ENCODE measurements around the gene ZNF534.
A peak's percentile ranks its signal among the peaks of the same experiment; 100 is the strongest.
"Not testable (repeated sequence)": the region's sequence is repeated elsewhere in the genome, so short reads cannot be mapped to it uniquely, and the experiment has no call there.

ZNF534 gene

DNA sequence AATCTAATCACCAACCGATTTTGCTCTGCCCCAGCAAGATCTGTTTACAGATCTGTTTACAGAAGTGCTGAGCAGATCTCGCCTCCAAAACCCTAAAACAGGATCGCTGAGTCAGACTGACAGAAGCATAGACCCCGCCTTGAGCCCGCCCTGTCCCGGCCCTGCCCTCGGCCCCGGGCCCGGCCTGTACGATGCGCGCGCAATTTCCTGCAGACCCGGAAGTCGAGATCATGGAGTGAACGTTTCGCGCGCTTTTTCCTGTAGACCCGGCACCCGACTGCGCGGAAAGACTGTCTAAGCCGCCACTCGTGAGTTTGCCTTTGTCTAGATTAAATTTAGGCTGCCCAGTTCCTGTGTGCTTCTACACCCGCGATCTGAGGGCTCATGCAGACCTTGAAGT lies at the start of gene ZNF534:
TSS of gene ZNF534 (plus strand) at position 212 of the 400 bp plus-strand sequence. CDS start 2,327 bp downstream, outside the sequence.
- no peak for DNase-seq

DNA sequence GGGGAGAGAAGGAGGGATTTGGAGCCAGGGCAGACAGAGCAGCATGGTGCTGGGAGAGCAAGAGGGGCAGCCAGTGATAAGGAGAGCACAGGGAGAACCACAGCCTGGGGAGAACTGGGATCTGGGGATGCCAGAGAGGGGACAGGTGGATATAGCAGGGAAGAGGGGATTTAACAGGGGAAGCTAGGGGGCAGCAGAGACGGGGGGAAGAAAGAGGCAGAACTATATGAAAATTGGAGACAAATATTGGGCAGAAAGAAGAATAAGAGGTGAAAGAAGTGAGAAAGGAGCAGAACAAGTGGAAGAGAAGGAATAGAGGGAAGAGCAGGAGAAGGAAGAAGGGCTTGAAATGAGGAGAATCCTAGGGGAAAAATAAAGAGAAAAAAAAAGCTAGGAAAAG lies 37.8 kb upstream of the ZNF534 start:
- no peak for DNase-seq

DNA sequence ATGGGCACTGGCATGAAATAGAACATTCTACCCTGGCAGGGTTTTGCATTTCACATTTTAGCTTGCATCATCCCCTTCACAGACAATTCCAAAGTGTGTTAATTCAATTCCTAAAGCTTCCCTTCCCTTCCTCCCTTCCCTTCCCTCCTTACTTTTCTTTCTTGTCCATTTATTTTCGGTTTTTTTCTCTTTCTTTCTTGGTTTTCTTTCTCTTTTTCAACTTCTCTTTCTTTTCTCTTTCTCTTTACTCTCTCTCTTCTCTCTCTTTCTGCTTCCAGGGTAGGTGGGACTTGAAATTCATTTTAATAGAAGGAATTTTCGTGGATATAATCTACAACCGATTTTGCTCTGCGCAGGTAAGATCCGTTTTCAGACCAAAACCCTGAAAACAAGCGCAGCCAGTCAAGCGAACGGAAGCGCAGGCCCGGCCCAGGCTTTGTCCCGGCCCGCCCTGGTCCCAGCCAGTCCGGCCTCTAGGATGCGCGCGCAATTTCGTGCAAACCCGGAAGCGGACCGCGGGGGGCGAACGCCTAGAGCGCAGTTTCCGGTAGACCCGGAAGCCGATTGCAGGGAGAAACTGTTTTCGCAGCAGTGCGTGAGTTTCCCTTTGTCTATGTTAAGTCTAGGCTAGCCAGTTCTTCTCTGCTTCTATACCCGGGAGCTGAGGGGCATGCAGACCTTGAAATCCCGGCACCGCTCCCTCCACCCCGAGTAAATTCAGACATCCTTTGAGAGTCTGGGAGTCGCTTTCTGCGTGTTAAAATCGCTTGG lies 31.5 kb upstream of the ZNF534 start, which contains the start of gene ZNF528:
TSS of gene ZNF528 (plus strand) at position 540 of the 771 bp plus-strand sequence. CDS start 4,165 bp downstream, outside the sequence.
- peak; percentile 96 for DNase-seq

DNA sequence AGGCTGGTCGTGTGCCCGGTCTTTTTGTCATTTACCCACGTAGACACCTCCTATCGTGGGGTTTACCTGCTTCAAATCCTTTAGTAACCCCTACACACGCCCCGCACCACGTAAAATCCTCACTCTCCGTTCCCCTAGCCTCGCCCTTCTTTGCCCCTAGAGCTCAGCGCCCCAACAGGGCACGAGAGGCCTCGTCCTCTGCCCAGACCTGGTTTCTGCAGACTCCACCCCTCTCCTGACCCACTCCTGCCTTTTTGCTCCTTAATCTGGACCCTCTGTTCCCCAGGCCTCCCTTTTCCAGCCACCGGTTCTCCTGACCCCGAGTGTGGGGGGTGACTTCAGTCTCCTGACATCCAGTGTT lies 30.9 kb upstream of the ZNF534 start:
- no peak for DNase-seq

DNA sequence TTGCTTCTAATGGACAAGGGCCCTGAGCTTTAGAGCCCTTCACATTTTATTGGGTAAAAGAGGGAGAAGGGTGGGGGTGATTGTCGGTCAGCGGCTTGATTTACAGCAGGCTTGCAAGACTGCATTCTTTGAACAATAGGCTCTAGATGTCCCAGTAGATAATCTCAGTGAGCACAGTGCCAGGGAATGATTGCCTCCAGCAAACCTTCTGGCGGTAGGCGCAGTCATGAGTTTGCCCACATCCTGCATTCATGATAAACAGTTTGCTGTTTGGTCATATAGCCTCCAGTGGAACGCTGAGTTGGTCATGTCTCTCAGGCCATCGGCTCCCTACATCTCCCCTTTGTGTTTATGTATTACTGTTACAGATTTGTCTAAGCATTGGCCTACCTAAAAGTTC lies 18.7 kb upstream of the ZNF534 start:
- no peak for DNase-seq

DNA sequence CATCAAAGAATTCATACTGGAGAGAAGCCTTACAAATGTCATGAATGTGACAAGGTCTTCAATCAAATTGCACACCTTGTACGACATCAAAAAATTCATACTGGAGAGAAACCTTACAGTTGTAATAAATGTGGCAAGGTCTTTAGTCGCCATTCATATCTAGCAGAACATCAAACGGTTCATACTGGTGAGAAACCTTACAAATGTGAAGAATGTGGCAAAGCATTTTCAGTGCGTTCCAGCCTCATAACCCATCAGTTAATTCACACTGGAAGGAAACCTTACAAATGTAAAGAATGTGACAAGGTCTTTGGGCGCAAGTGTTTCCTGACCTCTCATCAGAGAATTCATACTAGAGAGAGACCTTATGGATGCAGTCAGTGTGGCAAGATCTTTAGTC lies 13.2 kb upstream of the ZNF534 start:
- no peak for DNase-seq

DNA sequence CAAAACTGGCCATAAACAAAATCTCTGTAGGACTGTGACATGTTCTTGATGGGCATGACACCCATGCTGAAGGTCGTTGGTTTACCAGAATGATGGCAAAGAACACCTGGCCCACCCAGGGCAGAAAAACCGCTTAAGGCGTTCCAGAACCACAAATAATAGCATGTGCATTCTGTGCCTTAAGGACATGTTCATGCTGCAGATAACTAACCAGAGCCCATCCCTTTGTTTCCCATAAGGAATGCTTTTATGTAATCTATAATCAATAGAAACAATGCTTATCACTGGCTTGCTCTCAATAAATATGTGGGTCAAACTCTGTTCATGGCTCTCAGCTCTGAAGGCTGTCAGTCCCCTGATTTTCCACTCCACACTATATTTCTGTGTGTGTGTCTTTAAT lies 13.2 kb downstream of the ZNF534 start:
- no peak for DNase-seq

DNA sequence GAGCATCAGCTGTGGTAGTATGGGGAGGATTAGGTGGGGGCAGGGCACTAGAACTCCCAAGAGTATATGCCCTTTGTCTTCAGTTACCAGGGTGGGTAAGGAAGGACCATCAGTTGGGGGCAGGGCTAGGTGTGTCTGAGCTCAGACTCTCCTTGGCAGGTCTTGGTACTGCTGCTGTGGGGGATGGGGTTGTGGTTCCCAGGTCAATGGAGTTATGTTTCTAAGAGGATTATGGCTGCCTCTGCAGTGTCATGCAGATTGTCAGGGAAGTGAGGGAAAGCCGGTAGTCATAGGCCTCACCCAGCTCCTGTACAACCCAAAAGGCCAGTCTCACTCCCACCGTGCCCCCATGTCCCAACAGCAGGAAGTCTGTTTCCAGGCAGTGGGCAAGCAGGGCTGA lies 15.6 kb downstream of the ZNF534 start:
- no peak for DNase-seq

DNA sequence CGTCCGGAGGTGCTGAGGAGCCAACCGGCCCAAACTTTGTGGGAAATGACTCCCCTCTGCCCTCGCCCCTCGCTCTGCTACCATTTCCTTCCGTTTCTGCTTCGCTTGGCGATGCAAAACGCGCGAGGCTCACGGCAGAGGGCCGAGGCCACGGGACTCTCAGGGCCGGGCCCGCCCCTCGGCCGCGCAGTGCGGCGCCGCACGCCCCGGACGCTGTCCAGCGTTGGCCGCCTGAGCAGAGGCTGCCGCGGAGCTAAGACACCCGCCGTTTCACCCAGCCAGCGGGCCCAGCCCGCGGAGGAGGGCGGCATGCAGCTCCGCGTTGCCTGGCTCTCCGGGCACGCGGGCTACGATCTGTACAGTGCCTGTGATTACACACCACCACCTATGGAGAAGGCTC lies 22.3 kb downstream of the ZNF534 start:
- no peak for DNase-seq

DNA sequence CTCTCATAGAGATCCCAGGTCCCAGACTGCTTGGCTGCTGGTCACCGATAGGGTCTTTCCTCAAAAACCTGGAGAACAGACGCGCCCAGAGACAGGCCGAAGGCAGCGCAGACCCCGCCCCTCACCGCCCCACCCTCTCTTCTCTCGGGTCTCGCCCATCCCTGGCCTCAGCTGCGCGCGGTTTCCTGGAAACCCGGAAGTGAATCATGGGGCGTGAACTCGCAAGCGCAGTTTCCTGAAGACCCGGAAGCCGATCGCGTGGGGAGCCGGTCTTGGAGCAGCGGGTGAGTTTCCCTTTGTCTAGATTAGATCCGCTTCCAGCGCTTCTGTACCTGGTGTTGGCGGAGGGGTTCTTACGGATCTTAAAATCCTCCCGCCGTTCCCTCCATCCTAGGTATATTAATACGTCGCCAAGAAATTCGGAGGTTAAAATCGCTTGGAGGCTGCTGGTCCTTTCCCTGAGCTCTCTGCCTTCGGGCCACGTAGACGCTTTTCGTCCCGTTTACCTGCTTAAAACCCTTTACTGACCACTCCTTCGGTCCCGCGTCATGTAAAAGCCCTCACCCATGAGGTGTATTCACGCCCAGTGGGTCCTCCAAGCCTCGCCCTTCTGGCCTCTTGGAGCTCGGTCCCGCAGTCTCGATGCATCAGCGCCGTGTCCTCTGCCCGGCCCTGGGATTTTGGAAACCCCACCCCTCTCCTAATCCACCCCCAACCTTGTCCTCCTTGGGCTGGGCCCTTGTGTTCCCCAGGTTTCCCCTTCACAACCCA lies 24.6 kb downstream of the ZNF534 start, which contains the start of gene ZNF578:
TSS of gene ZNF578 (plus strand) at position 230 of the 771 bp plus-strand sequence. CDS start 48,293 bp downstream, outside the sequence.
- DNase-seq, result peak; percentile 57

DNA sequence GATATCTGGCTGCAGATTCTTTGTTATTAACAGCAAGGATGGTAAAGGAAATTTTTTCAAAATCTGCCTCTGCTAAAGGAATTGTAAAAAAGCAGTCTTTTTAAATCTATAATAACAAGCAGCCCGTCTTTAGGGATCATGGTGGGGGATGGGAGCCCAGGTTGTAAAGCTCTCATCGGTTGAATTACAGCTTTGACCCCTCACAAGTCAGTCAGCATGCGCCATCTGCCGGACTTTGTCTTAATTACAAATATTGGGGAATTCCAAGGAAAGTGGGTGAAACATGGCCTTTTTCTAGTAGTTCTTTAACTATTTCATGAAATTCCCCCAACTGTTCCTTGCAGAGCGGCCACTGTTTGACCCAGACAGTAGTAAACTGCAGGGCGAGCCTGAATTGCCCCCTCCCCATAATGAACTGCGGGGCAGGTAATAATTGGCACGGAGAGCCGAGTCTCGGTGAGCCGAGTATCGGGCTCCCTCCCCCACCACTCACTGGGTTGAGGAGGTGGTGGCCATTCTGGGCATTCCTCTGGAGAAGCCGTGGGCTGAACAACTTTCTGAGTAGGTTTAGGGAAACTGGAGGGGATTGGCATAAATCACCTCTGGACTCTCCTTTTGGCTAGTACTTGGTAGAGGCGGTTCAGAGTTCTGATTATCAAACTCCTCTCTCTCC lies 36.0 kb downstream of the ZNF534 start:
- DNase-seq, result no peak

DNA sequence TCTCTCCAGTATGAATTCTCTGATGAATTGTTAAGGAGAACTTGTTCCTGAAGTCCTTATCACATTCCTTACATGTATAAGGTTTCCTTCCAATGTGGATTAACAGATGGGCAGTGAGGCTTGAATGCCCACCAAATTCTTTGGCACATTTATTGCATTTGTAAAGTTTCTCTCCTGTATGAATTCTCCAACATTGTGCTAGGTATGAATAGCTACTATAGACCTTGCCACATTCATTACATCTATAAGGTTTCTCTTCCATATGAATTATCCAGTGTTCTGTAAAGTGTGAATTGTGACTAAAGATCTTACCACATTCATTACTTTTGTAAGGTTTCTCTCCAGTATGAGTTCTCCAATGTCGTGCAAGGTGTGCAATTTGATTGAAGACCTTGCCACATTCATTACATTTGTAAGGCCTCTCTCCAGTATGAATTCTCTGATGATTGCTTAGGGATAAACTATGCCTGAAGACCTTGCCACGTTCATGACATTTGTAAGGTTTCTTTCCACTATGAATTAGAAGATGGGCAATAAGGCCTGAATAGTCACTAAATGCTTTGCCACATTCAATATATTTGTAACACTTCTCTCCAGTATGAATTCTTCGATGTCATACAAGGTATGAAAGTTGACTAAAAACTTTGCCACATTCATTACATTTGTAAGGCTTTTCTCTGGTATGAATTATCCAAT lies 44.9 kb downstream of the ZNF534 start:
- DNase-seq, result no peak

DNA sequence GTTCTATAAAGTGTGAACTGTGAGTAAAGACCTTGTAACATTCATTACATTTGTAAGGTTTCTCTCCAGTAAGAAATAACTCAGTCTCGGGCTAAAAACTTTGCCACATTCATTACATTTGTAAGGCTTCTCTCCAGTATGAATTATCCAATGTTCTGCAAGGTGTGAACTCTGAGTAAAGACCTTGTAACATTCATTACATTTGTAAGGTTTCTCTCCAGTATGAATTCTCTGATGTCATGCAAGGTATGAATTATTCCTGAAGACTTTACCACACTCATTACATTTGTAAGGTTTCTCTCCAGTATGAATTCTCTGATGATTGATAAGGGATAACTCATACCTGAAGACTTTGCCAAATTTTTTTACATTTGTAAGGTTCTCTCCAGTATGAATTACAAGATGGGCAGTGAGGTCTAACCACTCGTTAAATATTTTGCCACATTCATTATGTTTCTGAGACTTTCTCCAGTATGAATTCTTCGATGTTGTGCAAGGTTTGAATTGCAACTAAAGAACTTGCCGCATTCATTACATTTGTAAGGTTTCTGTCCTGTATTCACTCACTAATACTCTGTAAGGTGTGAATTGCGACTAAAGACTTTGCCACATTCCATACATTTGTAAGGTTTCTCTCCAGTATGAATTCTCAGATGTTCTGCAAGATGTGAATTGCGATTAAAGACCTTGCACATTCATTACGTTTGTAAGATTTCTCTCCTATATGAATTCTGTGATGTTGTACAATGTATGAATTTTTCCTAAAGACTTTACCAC lies 45.6 kb downstream of the ZNF534 start:
- no peak for DNase-seq

DNA sequence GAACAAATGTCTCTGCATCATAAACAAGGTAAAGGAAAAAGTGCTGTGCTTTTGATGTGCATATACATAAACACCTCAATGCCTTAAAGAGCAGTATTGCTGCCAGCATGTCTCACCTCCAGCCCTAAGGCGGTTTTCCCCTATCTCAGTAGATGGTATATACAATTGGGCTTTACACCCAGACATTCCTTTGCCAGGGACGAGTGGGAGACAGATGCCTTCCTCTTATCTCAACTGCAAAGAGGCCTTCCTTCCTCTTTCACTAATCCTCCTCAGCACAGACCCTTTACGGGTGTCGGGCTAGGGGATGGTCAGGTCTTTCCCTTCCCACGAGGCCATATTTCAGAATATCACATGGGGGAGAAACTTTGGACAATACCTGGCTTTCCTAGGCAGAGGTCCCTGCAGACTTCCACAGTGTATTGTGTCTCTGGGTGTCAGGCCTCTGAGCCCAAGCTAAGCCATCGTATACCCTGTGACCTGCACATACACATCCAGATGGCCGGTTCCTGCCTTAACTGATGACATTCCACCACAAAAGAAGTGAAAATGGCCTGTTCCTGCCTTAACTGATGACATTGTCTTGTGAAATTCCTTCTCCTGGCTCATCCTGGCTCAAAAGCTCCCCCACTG lies 55.3 kb downstream of the ZNF534 start:
- DNase-seq, result not testable (repeated sequence)

DNA sequence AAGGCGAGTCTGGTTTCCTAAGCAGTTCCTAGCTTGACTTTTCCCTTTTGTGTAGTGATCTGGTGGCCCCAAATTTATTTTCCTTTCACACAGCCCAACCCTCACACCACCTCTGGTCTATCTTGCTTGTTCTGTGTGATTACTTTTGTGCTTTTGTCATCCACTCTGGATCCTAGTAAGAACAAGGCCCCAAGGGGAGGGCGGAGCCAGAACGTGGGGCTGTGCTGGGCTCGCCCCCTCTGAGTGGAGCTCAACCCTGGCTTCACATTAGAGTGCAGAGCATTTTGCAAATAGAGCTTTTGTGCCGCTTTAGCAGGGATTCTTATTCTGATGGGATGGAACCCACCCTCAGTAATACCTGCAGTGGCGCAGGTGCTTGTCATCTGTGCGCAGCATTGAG lies 56.1 kb downstream of the ZNF534 start:
- not testable (repeated sequence) for DNase-seq

DNA sequence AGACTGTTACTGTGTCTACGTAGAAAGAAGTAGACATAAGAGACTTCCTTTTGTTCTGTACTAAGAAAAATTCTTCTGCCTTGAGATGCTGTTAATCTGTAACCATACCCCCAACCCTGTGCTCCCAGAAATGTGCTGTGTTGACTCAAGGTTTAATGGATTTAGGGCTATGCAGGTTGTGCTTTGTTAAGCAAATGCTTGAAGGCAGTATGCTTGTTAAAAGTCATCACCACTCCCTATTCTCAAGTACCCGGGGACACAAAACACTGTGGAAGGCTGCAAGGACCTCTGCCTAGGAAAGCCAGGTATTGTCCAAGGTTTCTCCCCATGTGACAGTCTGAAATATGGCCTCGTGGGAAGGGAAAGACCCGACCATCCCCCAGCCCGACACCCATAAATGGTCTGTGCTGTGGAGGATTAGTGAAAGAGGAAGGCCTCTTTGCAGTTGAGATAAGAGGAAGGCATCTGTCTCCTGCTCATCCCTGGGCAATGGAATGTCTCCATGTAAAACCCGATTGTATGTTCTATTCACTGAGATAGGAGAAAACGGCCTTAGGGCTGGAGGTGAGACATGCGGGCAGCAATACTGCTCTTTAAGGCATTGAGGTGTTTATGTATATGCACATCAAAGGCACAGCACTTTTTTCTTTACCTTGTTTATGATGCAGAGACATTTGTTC lies 56.8 kb downstream of the ZNF534 start:
- not testable (repeated sequence) for DNase-seq

DNA sequence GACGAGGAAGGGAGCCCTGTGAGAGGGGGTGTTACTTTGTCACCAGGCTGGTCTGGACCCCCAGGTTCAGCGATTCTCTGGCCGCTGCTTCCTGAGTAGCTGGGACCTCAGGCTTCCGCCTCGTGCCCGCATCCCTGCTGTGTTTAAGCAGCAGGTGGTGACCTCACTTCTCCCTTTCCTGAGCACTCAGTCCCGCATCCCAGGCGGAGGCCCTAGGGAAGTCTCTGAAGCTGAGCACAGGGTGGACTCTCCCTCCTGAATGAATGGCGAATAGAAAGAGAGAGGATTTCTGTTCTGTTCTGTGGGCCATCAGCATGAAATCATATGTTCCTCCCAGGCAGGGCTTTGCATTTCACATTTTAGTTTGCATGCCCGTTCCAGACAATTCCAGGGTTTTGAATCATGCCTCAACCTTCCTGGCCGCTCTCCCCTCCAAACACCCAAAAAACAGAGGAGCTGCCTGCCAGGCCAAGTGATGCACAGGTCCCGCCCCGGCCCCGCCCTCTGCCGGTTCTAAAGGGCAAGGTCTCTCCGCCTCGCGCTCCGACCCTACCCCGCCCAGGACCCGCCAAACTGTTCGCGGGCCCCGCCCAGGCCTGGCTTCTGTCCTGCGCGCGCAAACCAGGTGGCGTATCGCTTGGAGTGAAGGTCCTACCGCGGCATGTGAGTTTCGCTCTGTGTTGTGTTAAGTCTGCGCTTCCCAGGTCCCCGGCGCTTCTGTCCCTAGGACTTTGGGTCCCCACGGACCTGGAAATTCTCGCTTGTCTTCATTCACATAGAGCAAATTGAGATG lies 63.4 kb downstream of the ZNF534 start:
- no peak for DNase-seq

DNA sequence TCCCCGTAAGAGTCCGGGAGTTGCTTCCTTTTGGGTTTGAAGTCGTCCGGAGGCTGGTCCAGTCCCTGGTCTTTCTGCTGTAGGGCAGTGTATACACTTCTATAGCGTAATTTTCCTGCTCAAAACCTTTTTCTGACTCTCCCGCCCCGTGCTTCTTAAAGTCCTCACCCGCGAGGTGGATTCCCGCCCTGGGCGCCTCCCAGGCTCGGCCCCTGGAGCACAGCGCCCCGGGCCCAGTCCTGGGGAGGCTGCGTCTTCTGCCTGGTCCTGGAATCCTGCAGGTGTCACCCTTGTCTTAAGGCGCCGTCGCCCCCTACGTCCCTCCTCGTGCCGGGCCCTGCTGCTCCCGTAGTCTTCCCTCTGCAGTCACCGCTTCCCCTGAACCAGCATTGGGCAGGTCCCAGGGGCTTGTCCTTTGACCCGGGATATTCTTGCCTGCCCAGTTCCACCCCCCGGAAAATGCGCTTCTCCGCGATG lies 64.1 kb downstream of the ZNF534 start:
- no peak for DNase-seq

DNA sequence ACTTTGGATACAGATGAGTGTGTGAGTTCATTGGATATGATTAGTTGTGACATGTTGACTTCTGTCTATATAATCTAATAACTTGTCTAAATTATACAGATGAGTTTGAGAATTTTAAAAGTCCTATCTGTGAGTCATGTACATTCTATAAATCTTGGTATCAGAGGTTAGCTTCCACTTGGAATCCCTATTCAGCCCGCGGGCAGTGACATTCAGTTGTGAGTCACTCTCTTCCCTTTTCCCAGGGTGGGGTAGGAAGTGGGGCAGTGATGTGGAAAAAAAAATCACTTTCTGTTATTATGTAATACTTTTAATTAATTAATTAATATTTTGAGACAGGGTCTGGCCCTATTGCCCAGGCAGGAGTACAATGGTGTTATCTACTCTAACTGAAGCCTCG lies 65.6 kb downstream of the ZNF534 start:
- DNase-seq, result no peak

DNA sequence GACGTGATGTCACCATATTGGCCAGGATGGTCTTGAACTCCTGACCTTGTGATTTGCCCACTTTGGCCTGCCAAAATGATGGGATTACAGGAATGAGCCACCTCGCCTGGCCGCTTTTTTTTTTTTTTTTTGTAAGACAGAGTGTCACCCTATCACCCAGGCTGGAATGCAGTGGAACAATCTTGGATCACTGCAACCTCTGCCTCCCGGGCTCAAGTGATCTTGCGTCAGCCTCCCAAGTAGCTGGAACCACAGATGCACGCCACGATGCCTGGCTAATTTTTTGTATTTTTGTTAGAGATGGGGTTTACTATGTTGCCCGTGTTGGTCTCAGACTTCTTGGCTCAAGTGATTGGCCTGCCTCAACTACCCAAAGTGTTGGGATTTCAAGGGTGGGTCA lies 69.6 kb downstream of the ZNF534 start:
- DNase-seq, result no peak
